ENCODE data around the gene ALG8. TPM values are rescaled to one million over a fixed set of nuclear protein-coding genes. Genes with fewer than 3 reads are reported as not detected.
A peak's percentile ranks its signal among the peaks of the same experiment; 100 is the strongest.
"Not testable (repeated sequence)": the region's sequence is repeated elsewhere in the genome, so short reads cannot be mapped to it uniquely, and the experiment has no call there.

Gene ALG8
- total RNA-seq, 2 donors from 2014 or later: 52.3 to 87.2 TPM

DNA sequence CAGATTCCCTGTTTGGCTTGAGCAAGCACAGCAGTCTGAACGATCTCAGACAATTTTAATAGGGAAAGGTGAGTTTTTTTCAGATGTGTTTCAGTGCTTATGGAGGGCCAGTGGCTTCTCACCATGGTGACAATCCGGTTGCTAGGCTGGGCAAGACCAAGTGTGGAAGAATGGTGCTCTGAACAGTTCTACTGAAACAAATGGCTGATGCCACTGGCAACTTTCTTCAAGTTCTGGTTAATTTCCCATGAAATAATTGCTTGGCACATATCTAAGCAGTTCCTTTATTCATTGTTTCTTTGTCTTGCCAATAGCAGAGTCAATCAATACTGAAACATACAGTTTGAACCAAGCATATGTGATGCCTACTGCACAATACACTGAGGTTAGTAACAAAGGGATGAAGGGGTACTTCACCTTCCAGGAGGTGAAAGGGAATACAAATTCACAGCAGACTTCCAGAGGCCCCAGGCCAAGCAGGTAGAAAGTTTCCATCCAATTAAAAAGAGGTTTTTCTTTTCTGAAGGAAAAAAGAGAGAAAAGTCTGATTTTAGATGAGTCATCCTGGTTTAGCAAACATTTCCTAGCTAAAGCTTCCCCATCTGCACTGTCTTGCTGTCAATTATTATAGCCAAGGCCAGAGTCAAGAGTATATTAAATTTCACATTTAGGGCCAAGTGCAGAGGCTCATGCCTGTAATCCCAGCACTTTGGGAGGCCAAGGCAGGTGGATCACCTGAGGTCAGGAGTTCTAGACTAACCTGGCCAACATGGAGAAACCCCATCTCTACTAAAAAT lies 38.6 kb downstream of the ALG8 start:
- Mint-ChIP-seq H3K4me3 (no peak overlapping the region), H3K27ac (no peak overlapping the region), H3K36me3 (peaks cover 21% of the 10 kb centered on the region), H3K27me3 (no peaks in the 10 kb centered on the region), H3K4me1 (ENCODE audit: low read depth in 2 of 2) (no peaks in the 10 kb centered on the region), H3K9me3 (no peaks in the 10 kb centered on the region)
- DNase-seq (ENCODE audit: low spot score): no peak
- no peak for ATAC-seq

DNA sequence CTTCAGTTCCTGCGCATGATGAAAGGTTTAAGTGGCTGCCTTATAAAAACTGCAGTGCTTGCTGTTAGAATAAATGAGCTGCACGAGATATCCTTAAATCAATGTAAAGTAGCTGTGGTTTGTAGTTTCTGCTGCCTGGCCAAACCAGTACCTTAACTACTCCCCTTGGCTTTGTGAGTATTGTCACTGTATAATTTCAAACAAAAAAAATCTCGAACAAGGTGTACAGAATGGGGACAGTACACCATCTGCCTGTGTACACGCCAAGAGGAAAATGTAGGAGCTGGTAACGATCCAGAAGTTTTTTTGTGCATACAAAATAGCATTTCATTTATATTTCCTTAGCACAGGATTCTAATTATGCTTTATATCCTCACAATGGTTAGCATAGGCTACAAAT lies 39.2 kb downstream of the ALG8 start:
- Mint-ChIP-seq H3K9me3 (no peaks in the 10 kb centered on the region), H3K27me3 (no peaks in the 10 kb centered on the region), H3K4me1 (ENCODE audit: low read depth in 2 of 2) (no peaks in the 10 kb centered on the region), H3K36me3 (peaks cover 21% of the 10 kb centered on the region), H3K4me3 (no peak overlapping the region), H3K27ac (no peak overlapping the region)
- no peak for DNase-seq (ENCODE audit: low spot score)
- ATAC-seq: no peak

DNA sequence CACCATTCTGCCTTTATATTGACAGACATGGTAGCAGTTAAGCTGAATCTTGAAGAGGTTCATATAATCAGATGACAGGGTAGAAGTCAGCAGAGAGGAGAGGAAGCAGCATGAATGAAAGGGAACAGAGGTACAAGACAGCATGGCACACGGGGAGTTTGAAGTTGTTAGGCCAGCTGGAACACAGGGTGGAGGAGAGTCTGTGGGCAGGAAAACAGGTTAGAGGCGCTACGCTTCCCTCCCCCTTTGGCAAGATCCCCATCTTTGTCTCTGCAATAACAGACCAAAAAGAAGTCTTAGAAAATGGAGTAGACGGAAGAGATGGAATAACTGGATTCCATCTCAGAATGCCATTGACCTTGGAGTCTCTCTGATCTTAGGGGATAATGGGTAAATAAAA lies 39.8 kb downstream of the ALG8 start:
- no peak overlapping the region for H3K4me3 Mint-ChIP-seq
- H3K27me3 Mint-ChIP-seq: no peaks in the 10 kb centered on the region
- no peaks in the 10 kb centered on the region for H3K9me3 Mint-ChIP-seq
- peaks cover 2 to 3% of the 10 kb centered on the region in 2 donors for H3K4me1 Mint-ChIP-seq (ENCODE audit: low read depth in 2 of 2)
- peak overlapping the region in 1 of 2 donors; percentile 26 for H3K27ac Mint-ChIP-seq
- DNase-seq (ENCODE audit: low spot score) (no peak), ATAC-seq (no peak)
- peaks cover 21% of the 10 kb centered on the region for H3K36me3 Mint-ChIP-seq

DNA sequence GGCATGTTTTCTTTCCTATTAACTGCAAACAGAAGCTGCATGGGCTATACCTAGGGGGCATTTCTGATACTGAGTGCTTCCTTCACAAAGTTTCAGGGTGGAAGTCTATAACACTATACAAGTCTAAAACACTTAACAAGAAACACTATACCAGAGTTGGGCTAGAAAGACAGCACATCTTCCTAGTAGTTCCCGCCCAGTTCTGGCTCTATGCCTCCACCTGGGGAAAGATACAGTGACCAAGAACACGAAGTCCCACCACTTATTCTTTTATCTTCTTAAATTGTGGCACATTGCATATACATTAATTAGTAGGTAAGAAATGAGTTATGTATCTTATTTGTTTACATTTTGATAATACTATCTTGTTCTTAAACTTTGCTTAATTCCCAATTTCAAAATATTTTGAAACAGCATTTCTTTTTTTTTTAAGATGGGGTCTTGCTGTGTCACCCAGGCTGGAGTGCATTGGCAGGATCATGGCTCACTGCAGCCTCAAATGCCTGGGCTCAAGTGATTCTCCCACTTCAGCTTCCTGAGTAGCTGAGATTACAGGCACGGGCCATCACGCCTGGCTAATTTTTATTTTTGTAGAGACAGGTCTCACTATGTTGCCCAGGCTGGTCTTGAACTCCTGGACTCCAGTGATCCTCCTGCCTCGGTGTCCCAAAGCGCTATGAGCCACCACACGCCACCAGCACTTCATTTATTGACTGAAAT lies 41.6 kb downstream of the ALG8 start:
- no peak overlapping the region for H3K27ac Mint-ChIP-seq
- peaks cover 21% of the 10 kb centered on the region for H3K36me3 Mint-ChIP-seq
- DNase-seq (ENCODE audit: low spot score) (no peak), ATAC-seq (no peak)
- no peaks in the 10 kb centered on the region for H3K9me3 Mint-ChIP-seq
- H3K27me3 Mint-ChIP-seq: no peaks in the 10 kb centered on the region
- peaks cover 8 to 12% of the 10 kb centered on the region in 2 donors for H3K4me1 Mint-ChIP-seq (ENCODE audit: low read depth in 2 of 2)
- H3K4me3 Mint-ChIP-seq: no peak overlapping the region

DNA sequence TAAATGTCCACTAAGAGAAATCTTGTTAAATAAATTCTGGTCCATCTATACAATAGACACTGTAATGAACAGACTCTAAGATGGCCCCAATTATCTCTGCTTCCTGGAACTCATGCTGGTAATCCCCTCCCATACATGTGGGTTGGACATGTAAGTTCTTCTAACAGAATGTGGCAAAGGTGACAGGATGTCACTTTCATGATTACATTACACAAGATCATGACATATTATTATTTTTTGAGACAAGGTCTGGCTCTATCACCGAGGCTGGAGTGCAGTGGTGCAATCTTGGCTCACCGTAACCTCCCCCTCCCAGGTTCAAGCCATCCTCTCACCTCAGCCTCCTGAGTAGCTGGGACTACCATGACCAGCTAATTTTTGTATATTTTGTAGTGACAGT lies 45.2 kb downstream of the ALG8 start:
- H3K4me1 Mint-ChIP-seq (ENCODE audit: low read depth in 2 of 2): peaks cover 8 to 12% of the 10 kb centered on the region in 2 donors
- ATAC-seq (peak; percentile 96 to 97), DNase-seq (ENCODE audit: low spot score) (peak; percentile 74)
- peak overlapping the region; percentile 84 to 92 for H3K27ac Mint-ChIP-seq
- peaks cover 2% of the 10 kb centered on the region for H3K36me3 Mint-ChIP-seq
- H3K9me3 Mint-ChIP-seq: no peaks in the 10 kb centered on the region
- H3K27me3 Mint-ChIP-seq: no peaks in the 10 kb centered on the region
- H3K4me3 Mint-ChIP-seq: peak overlapping the region; percentile 71

DNA sequence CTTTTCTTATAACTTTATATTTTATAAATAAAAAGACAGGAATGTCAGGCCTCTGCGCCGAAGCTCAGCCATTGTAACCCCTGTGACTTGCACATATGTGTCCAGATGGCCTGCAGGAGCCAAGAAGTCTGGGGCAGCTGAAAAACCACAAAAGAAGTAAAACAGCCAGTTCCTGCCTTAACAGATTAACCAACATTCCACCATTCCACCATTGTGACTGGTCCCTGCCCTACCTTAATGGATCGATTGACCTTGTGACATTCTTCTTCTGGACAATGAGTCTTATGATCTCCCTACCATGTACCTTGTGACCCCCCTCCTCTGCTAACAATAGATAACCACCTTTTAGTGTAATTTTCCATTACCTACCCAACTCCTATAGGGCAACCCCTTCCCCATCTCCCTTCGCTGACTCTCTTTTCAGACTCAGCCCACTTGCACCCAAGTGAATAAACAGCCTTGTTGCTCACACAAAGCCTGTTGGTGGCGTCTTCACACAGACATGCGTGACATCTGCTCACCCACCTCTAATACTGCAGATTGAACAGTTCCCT lies 52.8 kb downstream of the ALG8 start:
- H3K4me1 Mint-ChIP-seq (ENCODE audit: low read depth in 2 of 2); H3K27me3 Mint-ChIP-seq; H3K9me3 Mint-ChIP-seq; ATAC-seq; DNase-seq (ENCODE audit: low spot score); H3K4me3 Mint-ChIP-seq; H3K36me3 Mint-ChIP-seq: not testable (repeated sequence)
- peak overlapping the region in 1 of 2 donors; percentile 19 for H3K27ac Mint-ChIP-seq

DNA sequence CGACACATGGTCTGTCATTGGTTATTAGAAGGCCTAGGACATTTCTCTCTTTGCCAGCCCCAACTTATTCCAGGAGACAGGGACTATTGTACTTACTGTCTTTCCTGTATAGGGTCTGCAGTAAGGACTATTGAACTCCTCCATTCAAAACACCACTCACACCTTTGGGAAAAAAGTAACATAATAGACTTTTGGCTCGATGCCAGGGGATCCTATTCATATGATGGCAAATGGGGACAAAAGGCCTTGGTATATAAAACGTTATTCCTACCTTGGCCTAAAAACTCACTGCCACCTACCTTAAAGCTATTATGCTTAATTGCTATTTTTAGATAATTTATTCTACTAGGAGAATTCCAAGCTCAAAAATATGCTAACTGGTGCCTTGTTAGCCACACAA lies 53.5 kb downstream of the ALG8 start:
- Mint-ChIP-seq H3K36me3 (no peaks in the 10 kb centered on the region), H3K4me1 (ENCODE audit: low read depth in 2 of 2) (peaks cover 10 to 14% of the 10 kb centered on the region in 2 donors), H3K27me3 (no peaks in the 10 kb centered on the region), H3K27ac (no peak overlapping the region), H3K9me3 (no peaks in the 10 kb centered on the region), H3K4me3 (no peak overlapping the region)
- DNase-seq (ENCODE audit: low spot score) (no peak), ATAC-seq (no peak)

DNA sequence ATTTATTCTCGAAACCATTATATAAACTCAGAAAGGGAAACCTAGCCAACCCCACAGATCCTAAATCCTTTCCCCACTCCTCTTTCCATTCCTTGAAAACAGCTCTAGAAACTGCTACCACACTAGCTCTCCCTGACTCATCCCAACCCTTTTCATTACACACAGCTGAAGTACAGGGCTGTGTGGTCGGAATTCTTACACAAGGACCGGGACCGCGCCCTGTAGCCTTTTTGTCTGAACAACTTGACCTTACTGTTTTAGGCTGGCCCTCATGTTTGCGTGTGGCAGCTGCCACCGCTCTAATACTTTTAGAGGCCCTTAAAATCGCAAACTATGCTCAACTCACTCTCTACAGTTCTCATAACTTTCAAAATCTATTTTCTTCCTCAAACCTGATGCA lies 54.9 kb downstream of the ALG8 start:
- not testable (repeated sequence) for H3K9me3 Mint-ChIP-seq; H3K4me3 Mint-ChIP-seq; ATAC-seq; DNase-seq (ENCODE audit: low spot score); H3K36me3 Mint-ChIP-seq; H3K27ac Mint-ChIP-seq; H3K27me3 Mint-ChIP-seq
- peaks cover 14 to 17% of the 10 kb centered on the region in 2 donors for H3K4me1 Mint-ChIP-seq (ENCODE audit: low read depth in 2 of 2)

DNA sequence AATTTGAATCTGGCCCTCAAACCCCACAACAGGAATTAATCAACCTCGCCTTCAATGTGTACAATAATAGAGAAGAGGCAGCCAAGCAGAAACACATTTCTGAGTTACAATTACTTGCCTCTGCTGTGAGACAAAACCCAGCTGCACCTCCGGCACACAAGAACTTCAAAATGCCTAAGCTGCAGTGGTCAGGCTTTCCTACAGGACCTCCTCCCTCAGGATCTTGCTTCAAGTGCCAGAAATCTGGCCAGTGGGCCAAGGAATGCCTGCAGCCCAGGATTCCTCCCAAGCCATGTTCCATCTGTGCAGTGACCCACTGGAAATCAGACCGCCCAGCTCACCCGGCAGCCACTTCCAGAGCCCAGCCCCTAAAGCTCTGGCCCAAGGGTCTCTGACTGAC lies 56.4 kb downstream of the ALG8 start:
- Mint-ChIP-seq H3K9me3 (no peaks in the 10 kb centered on the region), H3K36me3 (no peaks in the 10 kb centered on the region), H3K27ac (no peak overlapping the region), H3K27me3 (no peaks in the 10 kb centered on the region), H3K4me1 (ENCODE audit: low read depth in 2 of 2) (peaks cover 20 to 22% of the 10 kb centered on the region in 2 donors), H3K4me3 (no peak overlapping the region)
- DNase-seq (ENCODE audit: low spot score): no peak
- no peak for ATAC-seq

DNA sequence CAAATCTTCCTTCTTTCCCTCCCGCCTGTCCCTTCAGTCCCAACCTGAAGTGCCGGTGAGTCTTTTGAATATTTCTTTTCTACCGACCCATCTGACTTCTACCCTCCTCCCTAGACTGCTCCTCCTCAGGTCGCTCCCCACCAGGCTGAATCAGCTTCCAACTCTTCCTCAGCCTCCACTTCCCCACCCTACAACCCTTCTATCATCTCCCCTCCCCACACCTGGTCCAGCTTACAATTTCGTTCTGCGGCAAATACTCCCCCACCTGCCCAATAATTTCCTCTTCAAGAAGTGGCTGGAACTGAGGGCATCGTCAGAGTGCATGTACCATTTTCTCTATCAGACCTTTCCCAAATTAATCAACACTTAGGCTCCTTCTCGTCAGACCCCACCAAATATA lies 57.3 kb downstream of the ALG8 start:
- Mint-ChIP-seq H3K4me1 (ENCODE audit: low read depth in 2 of 2) (peaks cover 25 to 26% of the 10 kb centered on the region in 2 donors), H3K36me3 (no peaks in the 10 kb centered on the region), H3K9me3 (no peaks in the 10 kb centered on the region), H3K27ac (peak overlapping the region; percentile 62 to 65), H3K4me3 (peak overlapping the region; percentile 92), H3K27me3 (no peaks in the 10 kb centered on the region)
- DNase-seq (ENCODE audit: low spot score) (no peak), ATAC-seq (no peak)

DNA sequence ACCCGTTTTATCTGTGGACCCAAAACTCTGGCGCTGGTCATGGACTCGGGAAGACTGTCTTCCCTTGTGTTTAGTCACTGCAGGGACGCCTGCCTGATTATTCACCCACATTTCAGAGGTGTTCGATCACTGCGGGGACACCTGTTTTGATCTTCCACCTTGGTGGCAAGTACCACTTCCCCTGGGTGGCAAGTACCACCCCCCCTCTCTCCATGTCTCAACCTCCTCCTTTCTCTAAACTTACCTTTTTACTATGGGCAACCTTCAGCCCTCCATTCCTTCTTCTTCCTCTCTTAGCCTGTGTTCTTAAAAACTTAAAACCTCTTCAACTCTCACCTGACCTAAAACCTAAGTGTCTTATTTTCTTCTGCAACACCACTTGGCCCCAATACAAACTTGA lies 57.8 kb downstream of the ALG8 start:
- peaks cover 29 to 30% of the 10 kb centered on the region in 2 donors for H3K4me1 Mint-ChIP-seq (ENCODE audit: low read depth in 2 of 2)
- H3K4me3 Mint-ChIP-seq: peak overlapping the region; percentile 92
- H3K9me3 Mint-ChIP-seq: no peaks in the 10 kb centered on the region
- no peaks in the 10 kb centered on the region for H3K36me3 Mint-ChIP-seq
- no peaks in the 10 kb centered on the region for H3K27me3 Mint-ChIP-seq
- ATAC-seq (no peak), DNase-seq (ENCODE audit: low spot score) (no peak)
- H3K27ac Mint-ChIP-seq: peak overlapping the region; percentile 62 to 65

DNA sequence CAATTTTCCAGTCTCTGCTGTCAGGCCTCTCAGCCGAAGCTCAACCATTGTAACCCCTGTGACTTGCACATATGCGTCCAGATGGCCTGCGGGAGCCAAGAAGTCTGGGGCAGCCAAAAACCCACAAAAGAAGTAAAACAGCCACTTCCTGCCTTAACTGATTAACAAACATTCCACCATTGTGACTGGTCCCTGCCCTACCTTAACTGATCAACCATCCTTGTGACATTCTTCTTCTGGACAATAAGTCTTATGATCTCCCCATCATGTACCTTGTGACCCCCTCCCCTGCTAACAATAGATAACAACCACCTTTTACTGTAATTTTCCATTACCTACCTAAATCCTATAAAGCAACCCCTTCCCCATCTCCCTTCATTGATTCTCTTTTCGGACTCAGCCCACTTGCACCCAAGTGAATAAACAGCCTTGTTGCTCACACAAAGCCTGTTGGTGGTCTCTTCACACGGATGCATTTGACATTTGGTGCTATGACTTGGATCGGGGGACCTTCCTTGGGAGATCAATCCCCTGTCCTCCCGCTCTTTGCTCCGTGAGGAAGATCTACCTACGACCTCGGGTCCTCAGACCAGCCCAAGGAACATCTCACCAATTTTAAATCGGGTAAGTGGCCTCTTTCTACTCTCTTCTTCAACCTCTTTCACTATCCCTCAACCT lies 58.5 kb downstream of the ALG8 start:
- Mint-ChIP-seq H3K27me3 (no peaks in the 10 kb centered on the region), H3K4me1 (ENCODE audit: low read depth in 2 of 2) (peaks cover 32 to 34% of the 10 kb centered on the region in 2 donors), H3K36me3 (no peaks in the 10 kb centered on the region), H3K27ac (peak overlapping the region; percentile 62 to 65), H3K9me3 (no peaks in the 10 kb centered on the region), H3K4me3 (peak overlapping the region; percentile 92)
- ATAC-seq: no peak
- DNase-seq (ENCODE audit: low spot score): no peak

DNA sequence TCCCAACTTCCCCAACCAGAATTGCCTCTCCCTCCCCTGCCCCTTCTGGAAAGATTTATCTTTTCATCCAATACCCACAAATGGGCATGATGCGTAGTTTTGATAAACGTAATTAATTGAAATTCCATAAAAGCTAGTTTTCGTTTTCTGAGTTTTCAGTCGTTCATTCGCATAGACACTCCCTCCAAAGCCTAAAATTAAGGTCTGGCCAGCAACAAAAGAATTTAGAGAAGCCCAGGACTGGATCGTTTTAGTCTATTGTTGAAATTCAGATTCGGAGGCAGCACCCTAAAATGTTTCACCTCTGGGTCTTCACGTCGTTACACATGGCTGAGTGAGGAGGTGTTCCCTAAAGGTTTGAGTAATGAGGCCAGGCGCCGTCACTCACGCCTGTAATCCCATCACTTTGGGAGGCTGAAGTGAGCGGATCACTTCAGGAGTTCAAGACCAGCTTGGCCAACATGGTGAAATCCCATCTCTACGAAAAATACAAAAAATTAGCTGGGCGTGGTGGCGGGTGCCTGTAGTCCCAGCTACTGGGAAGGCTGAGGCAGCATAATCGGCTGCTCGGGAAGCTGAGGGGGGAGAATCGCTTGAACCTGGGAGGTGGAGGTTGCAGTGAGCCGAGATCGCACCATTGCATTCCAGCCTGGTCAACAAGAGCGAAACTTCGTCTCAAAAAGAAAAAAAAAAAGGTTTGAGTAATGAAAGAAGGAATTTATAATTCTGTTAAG lies 59.2 kb downstream of the ALG8 start:
- H3K27ac Mint-ChIP-seq: peak overlapping the region; percentile 62 to 65
- no peaks in the 10 kb centered on the region for H3K36me3 Mint-ChIP-seq
- no peaks in the 10 kb centered on the region for H3K9me3 Mint-ChIP-seq
- H3K4me3 Mint-ChIP-seq: peak overlapping the region; percentile 92
- H3K4me1 Mint-ChIP-seq (ENCODE audit: low read depth in 2 of 2): peaks cover 35 to 38% of the 10 kb centered on the region in 2 donors
- DNase-seq (ENCODE audit: low spot score) (no peak), ATAC-seq (no peak)
- no peaks in the 10 kb centered on the region for H3K27me3 Mint-ChIP-seq
